GM12878 (cell line): ENCODE data around the gene ENAH. TPM values are rescaled to one million over a fixed set of nuclear protein-coding genes. Genes with fewer than 3 reads are reported as not detected.

Experiments used
- ATAC-seq: fragments of 200-7000 bp; cut with Tn5 transposase; 3 replicates; pipeline ENCODE4 v1.9.1; 2020; ENCODE audit warnings: mild to moderate bottlenecking, moderate library complexity
- BruUV-seq: library from RNA; stranded (reverse); fragments of 400-500 nt; replicated peaks from 2 replicates; lab custom pipeline; 2021; lab: Mats Ljungman, UMichigan
- CTCF ChIA-PET: fragments of 300-600 bp; sonication (Branson Sonifier 250); formaldehyde crosslinking; extraction: SDS; loops from one replicate; lab custom pipeline; 2021; ENCODE audit warnings: inconsistent platforms; lab: Yijun Ruan, JAX
- POLR2A ChIA-PET: fragments of 350-600 bp; formaldehyde crosslinking; extraction: SDS; loops from one replicate; lab custom pipeline; 2021; ENCODE audit warnings: inconsistent platforms; lab: Charles Lee
- RAD21 ChIA-PET: fragments of 300-600 bp; sonication (Branson Sonifier 250); formaldehyde crosslinking; loops from one replicate; lab custom pipeline; 2023; ENCODE audit warnings: antibody characterized with exemption; ENCODE audit not compliant: unreplicated experiment; lab: Charles Lee
- SMC1A ChIA-PET: fragments of 300-600 bp; sonication (Branson Sonifier 250); formaldehyde crosslinking; loops from one replicate; lab custom pipeline; 2023; ENCODE audit not compliant: unreplicated experiment, uncharacterized antibody; lab: Charles Lee
- DNase-seq: peaks from one replicate; pipeline ENCODE4 v3.0.0-alpha.2; 2011; ENCODE audit warnings: low read depth, low spot score
- FAIRE-seq: peaks from 3 replicates; lab custom pipeline; 2011; peaks lifted over from hg19 to GRCh38; lab: Jason Lieb, UNC
- H2AFZ ChIP-seq: 2 replicates; pipeline ENCODE4 v1.6.0; 2011; ENCODE audit warnings: low read depth, low read length, control low read depth; ENCODE audit not compliant: control insufficient read depth
- H3K27ac ChIP-seq: 2 replicates; pipeline ENCODE4 v1.5.1; 2011; ENCODE audit warnings: control low read depth; ENCODE audit not compliant: control insufficient read depth, insufficient read depth
- H3K27me3 ChIP-seq, 2 experiments: replicated peaks in 1 of 2; 2 replicates each; pipeline versions ENCODE4 v1.6.0 to v1.6.1; 2011; ENCODE audit warnings: low read length in 1 of 2; ENCODE audit not compliant: control insufficient read depth in 2 of 2, insufficient read depth in 2 of 2
- H3K36me3 ChIP-seq, 2 experiments: 2 replicates each; pipeline ENCODE4 v1.5.1; 2011; ENCODE audit warnings: low read length in 1 of 2; ENCODE audit not compliant: control insufficient read depth in 2 of 2, insufficient read depth in 2 of 2
- H3K4me1 ChIP-seq: 2 replicates; pipeline ENCODE4 v1.6.1; 2011; ENCODE audit warnings: mild to moderate bottlenecking, low read length, moderate library complexity, mixed read lengths; ENCODE audit not compliant: control insufficient read depth, insufficient read depth
- H3K4me2 ChIP-seq: 2 replicates; pipeline ENCODE4 v1.6.0; 2011; ENCODE audit warnings: control low read depth; ENCODE audit not compliant: control insufficient read depth, insufficient read depth
- H3K4me3 ChIP-seq: fragments of 200-600 bp; sonication (generic); 2 replicates; pipeline ENCODE4 v1.5.1; 2016
- H3K79me2 ChIP-seq: 2 replicates; pipeline ENCODE4 v1.6.0; 2011; ENCODE audit warnings: low read length; ENCODE audit not compliant: control insufficient read depth, insufficient read depth
- H3K9ac ChIP-seq: 2 replicates; pipeline ENCODE4 v1.8.0; 2011; ENCODE audit warnings: low read length, control low read depth, mixed read lengths; ENCODE audit not compliant: control insufficient read depth, insufficient read depth
- H3K9me3 ChIP-seq: replicated peaks from 3 replicates; pipeline ENCODE4 v1.5.1; 2011; ENCODE audit warnings: mild to moderate bottlenecking, low read length; ENCODE audit not compliant: control insufficient read depth, insufficient read depth
- H4K20me1 ChIP-seq: 2 replicates; pipeline ENCODE4 v1.6.0; 2011; ENCODE audit not compliant: control insufficient read depth, insufficient read depth
- CHD2 ChIP-seq: IDR thresholded peaks from 2 replicates; pipeline ENCODE4 v1.6.1; 2011; ENCODE audit warnings: low read depth, low read length, improper control_type of control experiment, borderline replicate concordance
- HDAC6 ChIP-seq: fragments of 200-600 bp; sonication (generic); IDR thresholded peaks from one replicate; pipeline ENCODE4 v1.8.0; 2017; ENCODE audit warnings: antibody characterized with exemption; ENCODE audit not compliant: unreplicated experiment
- MXI1 ChIP-seq: fragments of 150-350 bp; IDR thresholded peaks from 2 replicates; pipeline ENCODE4 v1.6.1; 2011; ENCODE audit warnings: low read depth, mild to moderate bottlenecking, inconsistent platforms, low read length, improper control_type of control experiment
- NFYB ChIP-seq: IDR thresholded peaks from 2 replicates; pipeline ENCODE4 v1.6.1; 2011; ENCODE audit warnings: low read depth, mild to moderate bottlenecking, low read length, improper control_type of control experiment, moderate library complexity; ENCODE audit not compliant: insufficient read depth
- PML ChIP-seq: IDR thresholded peaks from 2 replicates; pipeline ENCODE4 v1.6.1; 2012; ENCODE audit warnings: low read length, inconsistent platforms
- SUPT20H ChIP-seq: IDR thresholded peaks from 2 replicates; pipeline ENCODE4 v1.6.1; 2011; ENCODE audit warnings: low read depth, mild to moderate bottlenecking, low read length, moderate library complexity, borderline replicate concordance; ENCODE audit not compliant: control insufficient read depth
- TCF3 ChIP-seq: IDR thresholded peaks from 2 replicates; pipeline ENCODE4 v1.6.1; 2012; ENCODE audit warnings: low read depth, mild to moderate bottlenecking, low read length, borderline replicate concordance; ENCODE audit not compliant: insufficient read depth
- ZNF217 ChIP-seq: fragments of 450-650 bp; IDR thresholded peaks from 2 replicates; pipeline ENCODE4 v1.6.1; 2017; ENCODE audit warnings: antibody characterized with exemption, mild to moderate bottlenecking
- WGBS: methylation state at CpG from one replicate; pipeline ENCODE4 v1.1.6; 2016; ENCODE audit warnings: low lambda C conversion rate; ENCODE audit not compliant: insufficient replicate concordance, insufficient coverage; ENCODE audit errors: missing lambda C conversion rate; 5-methylcytosine and 5-hydroxymethylcytosine counted together
- in situ Hi-C: fragments of 300-500 bp; cut with MboI; formaldehyde crosslinking; loops from 9 replicates; pipeline ENCODE4 v1.14.3; 2018; ENCODE audit warnings: mixed read lengths
- intact Hi-C: fragments of 100-400 bp; cut with micrococcal nuclease; formaldehyde crosslinking; loops from one replicate; pipeline ENCODE4 v1.14.2; 2022; ENCODE audit not compliant: unreplicated experiment
- polyA plus RNA-seq, 11 experiments: library from polyadenylated mRNA; depleted of rRNA in 4 of 11; unstranded in 6 of 11; stranded (reverse) in 5 of 11; fragments of >200 nt; fragmentation: Nextera tagmentation in 4 of 11; fragmentation: Illumina TruSeq in 1 of 11; extraction: Ambion mirVana in 4 of 11; extraction: Trizol in 1 of 11; gene quantifications; 1 replicate in 1 of 11; 2 replicates in 10 of 11; pipeline versions ENCODE4 v1.2.1 to v1.2.3, GENCODE V29; 2011 to 2016; ENCODE audit warnings: inconsistent platforms in 2 of 11, missing spikeins in 2 of 11, low read depth in 1 of 11
- total RNA-seq, 4 experiments: library from RNA; depleted of rRNA in 3 of 4; stranded (reverse); fragments of >200 nt in 3 of 4; fragmentation: Illumina TruSeq in 1 of 4; extraction: Trizol in 1 of 4; gene quantifications; 2 replicates each; pipeline versions ENCODE4 v1.2.1 to v1.2.3, GENCODE V29; 2013 to 2021
- TF ChIP-seq, protein P1 (sequence below): IDR thresholded peaks from 2 replicates; pipeline ENCODE4 v1.6.1; 2011; ENCODE audit warnings: borderline replicate concordance, low read depth, mild to moderate bottlenecking, moderate library complexity, low read length; ENCODE audit not compliant: insufficient read depth, poor library complexity, severe bottlenecking

ENAH gene
- total and polyA plus RNA-seq, 10 of the 15 experiments (the other 5 are each of a cell fraction or from before 2014, with no cell fraction given): under 0.01 to 0.62 (median 0.06) TPM; not detected in 5

DNA sequence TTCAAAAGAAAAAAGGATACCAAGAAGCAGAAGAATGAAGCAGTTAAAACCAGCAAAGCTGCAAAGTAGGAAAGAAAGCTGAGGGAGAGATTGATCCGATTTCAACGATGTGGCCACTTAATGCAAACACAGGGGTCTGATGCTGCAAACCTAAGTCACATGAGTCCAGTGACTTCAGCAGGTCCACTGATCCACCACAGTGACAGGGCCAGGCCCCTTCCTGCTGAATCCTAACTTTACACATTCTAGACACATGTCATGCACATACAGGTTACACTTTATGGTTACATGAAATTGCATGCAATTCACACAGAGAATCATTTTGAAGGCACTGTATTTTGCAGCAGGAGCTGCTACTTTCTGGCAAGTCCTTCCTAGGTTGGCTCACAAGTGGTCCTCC is 166.1 kb downstream of the ENAH start:
- Histone ChIP-seq H3K4me1 (no peaks in the 10 kb centered on the region), H3K36me3 (no peaks in the 10 kb centered on the region), H3K4me2 (no peak overlapping the region), H3K4me3 (no peak overlapping the region), H2AFZ (no peak overlapping the region), H3K27ac (no peak overlapping the region), H4K20me1 (no peaks in the 10 kb centered on the region), H3K79me2 (no peaks in the 10 kb centered on the region), H3K9me3 (no peaks in the 10 kb centered on the region)
- FAIRE-seq (no peak), ATAC-seq (no peak), DNase-seq (no peak)
- in situ Hi-C loops (no loop called here), intact Hi-C loops (no loop called here)
- POLR2A ChIA-PET: interaction anchor here (0.6 kb wide), 1 partner anchor 544 kb away, joined by 3 read pairs; no protein-coding TSS in a partner anchor
- RAD21 ChIA-PET: no interaction called here
- CTCF ChIA-PET: interaction anchor here (1.1 to 1.3 kb wide), 2 partner anchors 12 to 284 kb away, joined by 3 read pairs; no protein-coding TSS in a partner anchor
- SMC1A ChIA-PET: no interaction called here
- 78% methylated on average over 2 of the region's 2 CpGs for WGBS
- no TSS peak for BruUV-seq
- no peak for TF ChIP-seq CHD2
- no peak for TF ChIP-seq TCF3
- TF ChIP-seq, all 136 proteins: peak for 0
- Histone ChIP-seq H3K9ac (no peak overlapping the region), H3K27me3 (0 out of 4 replicates have a peak, but pooled peaks cover 0 to 2% of the 10 kb centered on the region in 2 experiments)

DNA sequence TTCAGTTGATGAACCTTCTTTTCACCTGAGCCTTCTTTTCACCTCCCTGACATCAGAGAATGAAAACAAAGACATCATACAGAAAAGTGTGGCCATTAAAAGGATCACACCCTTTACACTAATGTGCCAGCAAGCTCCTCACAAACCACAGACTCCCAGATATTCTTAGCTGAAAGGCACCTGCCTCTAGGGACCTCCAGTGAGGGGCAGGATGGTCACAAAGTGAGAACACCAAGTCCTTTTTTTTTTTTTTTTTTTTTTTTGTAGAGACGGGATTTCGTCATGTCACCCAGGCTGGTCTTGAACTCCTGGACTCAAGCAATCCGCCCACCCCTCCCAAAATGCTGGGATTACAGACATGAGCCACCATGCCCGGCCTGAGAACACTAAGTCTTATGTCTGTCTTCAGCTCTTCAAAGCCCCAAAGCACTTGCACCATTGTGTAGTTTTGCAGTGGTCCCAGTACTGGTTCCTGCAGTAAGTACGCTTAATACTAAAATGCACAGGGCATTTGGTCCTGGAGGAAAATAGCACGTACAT is 166.9 kb downstream of the ENAH start:
- Histone ChIP-seq H2AFZ (no peak overlapping the region), H3K4me2 (no peak overlapping the region), H3K79me2 (no peaks in the 10 kb centered on the region), H3K9me3 (no peaks in the 10 kb centered on the region), H3K27ac (no peak overlapping the region), H3K36me3 (no peaks in the 10 kb centered on the region), H3K4me1 (peaks cover 3% of the 10 kb centered on the region; the same call in 1 of the 2 replicates), H4K20me1 (no peaks in the 10 kb centered on the region), H3K27me3 (0 out of 4 replicates have a peak, but pooled peaks cover 0 to 2% of the 10 kb centered on the region in 2 experiments), H3K4me3 (no peak overlapping the region), H3K9ac (no peak overlapping the region)
- POLR2A ChIA-PET: interaction anchor here (0.6 kb wide), 1 partner anchor 545 kb away, joined by 3 read pairs; no protein-coding TSS in a partner anchor
- no peak for ATAC-seq
- DNase-seq: no peak
- BruUV-seq: no TSS peak
- in situ Hi-C loops (no loop called here), intact Hi-C loops (no loop called here)
- CTCF ChIA-PET: interaction anchor here (1.3 kb wide), 1 partner anchor 11 kb away, joined by 3 read pairs; no protein-coding TSS in a partner anchor
- TF ChIP-seq SUPT20H (no peak), HDAC6 (no peak), NFYB (no peak), ZNF217 (no peak), MXI1 (no peak), PML (no peak)
- TF ChIP-seq, protein P1, sequence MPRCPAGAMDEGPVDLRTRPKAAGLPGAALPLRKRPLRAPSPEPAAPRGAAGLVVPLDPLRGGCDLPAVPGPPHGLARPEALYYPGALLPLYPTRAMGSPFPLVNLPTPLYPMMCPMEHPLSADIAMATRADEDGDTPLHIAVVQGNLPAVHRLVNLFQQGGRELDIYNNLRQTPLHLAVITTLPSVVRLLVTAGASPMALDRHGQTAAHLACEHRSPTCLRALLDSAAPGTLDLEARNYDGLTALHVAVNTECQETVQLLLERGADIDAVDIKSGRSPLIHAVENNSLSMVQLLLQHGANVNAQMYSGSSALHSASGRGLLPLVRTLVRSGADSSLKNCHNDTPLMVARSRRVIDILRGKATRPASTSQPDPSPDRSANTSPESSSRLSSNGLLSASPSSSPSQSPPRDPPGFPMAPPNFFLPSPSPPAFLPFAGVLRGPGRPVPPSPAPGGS: no peak
- 34% methylated on average over 3 of the region's 6 CpGs for WGBS
- RAD21 ChIA-PET: interaction anchor here (2.0 kb wide), 1 partner anchor 9 kb away, joined by 6 read pairs; no protein-coding TSS in a partner anchor
- SMC1A ChIA-PET: no interaction called here
- no peak for FAIRE-seq
